Dermis blood vessel endothelial cell (primary cell): ENCODE measurements around the gene MFGE8. TPM values are rescaled to one million over a fixed set of nuclear protein-coding genes. Genes with fewer than 3 reads are reported as not detected.

Experiments
- DNase-seq: peaks from one replicate; pipeline ENCODE4 v3.0.0; 2010
- total RNA-seq: library from RNA; depleted of rRNA; stranded (reverse); fragments of >200 nt; gene quantifications from 2 replicates; pipeline ENCODE4 v1.2.3, GENCODE V29; 2014

MFGE8 gene
- total RNA-seq, 1 donor from 2014 or later, result 49.7 TPM

DNA sequence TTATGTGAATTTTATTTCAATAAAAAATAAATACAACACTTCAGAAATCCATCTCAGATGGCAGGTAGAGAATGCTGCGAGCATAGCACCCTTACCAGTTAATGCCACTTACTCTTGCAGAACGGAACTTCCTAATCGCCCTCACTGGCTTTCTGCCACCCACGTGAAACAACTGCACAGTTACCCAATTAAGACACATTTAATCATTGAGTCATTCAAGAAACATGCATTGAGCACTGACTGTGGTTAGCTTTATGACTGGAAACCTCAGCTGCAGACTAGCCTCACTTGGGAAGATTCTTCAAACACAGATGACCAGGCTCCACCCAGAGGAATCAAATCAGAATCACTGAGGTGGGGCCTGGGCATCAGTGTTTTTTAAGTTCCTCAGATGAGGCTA is 5.6 kb upstream of the MFGE8 start:
- peak; percentile 30 for DNase-seq

DNA sequence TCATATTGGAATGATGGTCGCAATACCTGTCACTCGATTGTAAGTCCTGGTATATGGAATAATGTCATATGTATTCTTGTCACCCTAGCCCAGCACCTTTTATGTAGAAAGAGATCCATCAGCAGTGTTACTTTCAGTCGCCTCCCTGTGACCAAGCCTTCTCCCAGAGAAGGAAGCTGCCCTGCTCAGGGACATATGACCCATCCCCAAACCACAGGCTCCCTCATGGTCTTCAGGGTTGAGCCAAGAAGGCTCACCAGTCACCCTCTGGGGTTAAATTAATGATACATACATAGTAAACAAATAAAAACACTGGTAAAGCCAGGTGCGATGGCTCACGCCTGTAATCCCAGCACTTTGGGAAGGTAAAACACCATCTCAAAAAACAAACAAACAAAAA is 4.6 kb upstream of the MFGE8 start:
- DNase-seq, result no peak

DNA sequence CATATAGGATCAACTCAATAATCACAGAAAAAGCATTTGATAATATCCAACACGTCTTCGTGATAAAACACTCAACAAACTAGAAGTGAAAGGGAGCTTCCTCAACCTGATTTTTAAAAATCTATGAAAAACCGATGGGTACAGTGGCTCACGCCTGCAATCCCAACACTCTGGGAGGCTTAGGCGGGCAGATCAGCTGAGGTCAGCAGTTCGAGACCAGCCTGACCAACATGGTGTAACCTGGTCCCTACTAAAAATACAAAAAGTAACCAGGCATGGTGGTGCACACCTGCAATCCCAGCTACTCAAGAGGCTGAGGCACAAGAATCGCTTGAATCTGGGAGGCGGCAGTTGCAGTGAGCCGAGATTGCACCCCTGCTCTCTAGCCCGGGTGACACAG is 2.2 kb upstream of the MFGE8 start:
- no peak for DNase-seq

DNA sequence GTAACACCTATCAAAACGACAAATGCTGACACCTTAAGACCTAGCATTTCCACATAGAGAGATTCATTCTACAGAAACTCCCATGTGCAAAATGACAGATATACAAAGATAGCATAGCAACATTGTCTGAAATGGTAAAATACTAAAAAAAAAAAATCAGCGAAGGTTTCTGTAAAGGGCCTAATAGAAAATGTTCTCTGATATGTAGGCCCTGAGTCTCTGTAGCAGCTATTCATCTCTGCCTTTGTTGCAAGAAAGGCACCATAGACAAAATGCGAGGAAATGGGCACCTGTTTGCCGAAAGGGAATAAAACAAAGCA is 631 bp upstream of the MFGE8 start:
- no peak for DNase-seq

DNA sequence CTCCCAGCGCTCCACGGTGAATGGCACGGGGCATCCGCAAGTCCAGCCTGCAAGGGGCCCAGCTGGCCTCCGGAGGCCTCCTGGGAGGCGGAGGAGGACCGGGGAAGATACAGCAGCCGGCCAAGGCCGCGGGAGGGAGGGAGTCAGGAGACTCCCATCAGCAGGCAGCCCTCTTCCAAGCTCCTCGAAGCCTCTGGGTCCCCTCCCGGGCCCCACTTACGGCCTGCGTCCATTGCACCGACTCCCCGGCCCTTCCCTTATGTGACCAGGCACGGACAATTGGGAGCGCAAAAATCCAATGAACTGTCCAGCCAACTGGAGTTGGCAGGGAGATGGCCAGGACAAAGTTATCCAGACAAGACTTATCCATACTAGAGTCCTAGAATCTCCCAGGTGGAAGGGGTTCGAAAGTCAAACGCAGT is 668 bp downstream of the MFGE8 start:
- peak; percentile 25 for DNase-seq

DNA sequence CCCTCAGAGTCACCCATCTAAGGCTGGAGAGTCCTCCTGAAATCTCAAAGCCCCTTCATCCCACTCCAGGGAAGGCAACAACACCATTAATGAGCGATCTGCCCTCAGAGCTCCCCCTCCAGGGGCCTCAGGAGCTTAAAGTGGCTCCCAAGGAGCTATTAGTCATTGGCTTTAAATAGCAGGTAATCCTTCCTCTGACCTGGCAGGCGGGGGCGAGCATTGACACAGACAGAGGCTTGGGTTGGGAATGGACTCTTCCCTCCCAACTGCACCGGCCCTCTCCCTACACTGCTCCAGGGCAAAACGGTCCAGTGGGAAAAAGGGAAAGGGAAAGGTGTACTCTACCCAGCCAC is 1.4 kb downstream of the MFGE8 start:
- DNase-seq, result no peak

DNA sequence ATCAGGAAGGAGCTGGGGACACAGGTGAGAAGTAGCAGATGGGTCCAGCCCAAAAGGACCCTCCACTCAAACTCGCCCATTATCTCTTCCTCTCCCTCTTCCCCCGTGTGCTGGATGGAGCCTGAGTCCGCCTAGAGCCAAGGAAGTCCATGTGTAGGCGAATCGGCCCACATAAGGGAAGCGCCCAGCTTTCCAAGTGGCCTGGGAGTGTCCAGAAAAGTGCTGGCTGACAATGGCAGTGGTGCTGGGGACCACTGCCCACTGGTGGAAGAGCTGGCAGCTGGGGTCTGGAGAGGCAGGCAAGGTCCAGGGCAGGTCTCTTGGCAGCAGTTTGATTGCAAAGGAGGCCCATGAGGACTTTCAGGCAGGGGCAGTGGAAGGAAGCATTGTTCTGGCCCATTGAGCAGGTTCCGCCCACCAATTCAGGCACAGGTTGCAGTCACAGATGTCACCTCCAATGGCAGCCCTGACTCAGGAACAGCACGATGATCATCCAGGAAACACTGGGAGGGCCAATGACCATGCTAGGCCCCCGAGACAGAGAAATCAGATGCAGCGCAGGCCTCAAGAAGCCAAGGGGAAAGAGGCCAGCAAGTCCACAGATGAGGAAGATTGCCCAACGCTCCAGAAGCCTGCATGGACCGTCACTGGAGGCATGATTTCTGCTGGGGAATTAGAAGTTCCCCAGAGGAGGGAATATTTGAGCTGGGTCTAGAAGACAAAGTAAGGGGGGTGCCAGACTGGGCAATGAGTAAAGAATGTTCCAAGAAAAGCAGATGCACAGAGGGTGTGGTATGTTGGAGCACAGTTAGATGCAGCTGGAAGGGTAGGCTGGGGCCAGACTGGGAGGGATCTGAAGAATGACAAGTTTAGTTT is 3.0 kb downstream of the MFGE8 start:
- no peak for DNase-seq

DNA sequence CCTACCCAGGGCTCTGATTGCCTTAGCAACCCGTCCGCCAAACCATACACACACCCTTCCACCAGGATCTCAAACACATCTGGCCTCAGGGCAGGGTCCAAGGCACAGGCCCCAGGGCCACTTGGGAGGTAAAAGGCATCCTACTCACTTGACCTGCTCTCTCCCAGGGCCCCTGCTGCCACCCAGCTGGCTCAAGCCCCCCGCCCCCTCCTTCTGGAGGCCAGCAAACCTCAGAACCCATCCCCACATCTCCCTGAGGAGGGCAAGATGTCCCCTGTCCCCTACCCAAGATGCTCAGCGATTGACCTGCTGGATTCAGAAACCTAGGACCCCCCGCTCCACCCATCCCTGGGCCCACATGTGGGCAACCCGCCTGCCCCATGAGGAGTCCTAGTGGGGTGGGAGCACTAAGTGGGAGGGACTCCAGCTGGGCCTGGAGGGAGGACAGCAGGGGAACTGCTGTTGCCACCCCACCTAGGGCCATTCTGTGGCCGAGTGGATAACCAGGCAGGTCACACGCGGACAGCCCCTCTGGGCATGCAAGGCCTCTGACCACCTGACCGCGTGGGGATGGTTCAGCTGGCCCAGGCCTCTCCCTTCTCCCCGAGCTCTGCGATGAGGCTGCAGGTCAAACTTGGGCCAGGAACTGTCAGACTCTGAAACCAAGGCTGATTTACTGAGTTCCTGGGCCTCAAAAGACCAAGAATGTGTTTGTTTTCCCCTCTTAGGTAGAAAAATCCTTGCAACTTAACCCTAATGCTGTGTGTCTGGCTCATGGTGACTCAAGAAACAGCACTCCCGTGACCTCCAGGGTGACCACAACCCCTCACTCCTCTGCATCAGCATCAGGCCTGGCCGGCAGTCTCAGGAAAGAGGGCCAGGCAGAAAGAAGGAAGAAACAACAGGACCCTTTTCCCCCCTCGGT is 4.2 kb downstream of the MFGE8 start:
- no peak for DNase-seq

DNA sequence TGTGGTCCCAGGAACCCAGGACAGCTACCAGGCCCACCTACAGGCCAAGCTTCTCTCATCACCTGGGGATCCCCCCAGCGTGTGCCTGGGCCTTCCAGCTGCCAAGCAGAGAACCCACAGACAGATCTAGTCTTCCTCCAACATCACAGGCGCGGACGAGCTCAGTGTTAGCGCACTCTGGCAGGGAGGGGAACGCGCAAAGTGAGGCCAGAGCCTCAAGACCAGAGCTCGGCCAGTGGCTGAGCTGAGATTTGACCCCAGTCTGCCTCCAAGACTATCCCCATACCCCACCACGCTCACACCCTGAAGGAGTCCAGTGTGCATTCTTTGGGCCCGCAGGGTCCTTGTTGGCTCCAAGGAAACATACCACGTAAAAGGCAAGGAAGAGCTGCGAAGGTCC is 5.1 kb downstream of the MFGE8 start:
- DNase-seq, result no peak

DNA sequence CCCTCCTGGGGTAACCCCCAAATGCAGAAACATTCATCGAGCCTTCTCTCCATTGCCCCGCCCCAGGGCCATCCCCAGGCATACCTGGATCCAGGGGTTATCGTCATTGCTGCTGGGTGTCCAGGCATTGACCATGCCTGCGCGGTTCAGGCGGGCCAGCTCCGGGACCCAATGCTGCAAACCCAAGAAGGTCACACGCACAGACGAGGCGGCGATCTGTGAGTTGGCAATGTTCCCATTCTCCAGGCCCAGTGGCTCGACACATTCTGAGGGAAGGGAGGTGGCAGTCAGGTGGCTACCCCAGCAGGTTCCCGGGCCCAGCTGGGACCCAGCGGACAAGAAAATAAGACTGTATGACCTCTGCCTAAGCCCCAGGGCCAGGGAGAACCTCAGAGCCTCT is 6.1 kb downstream of the MFGE8 start:
- no peak for DNase-seq

DNA sequence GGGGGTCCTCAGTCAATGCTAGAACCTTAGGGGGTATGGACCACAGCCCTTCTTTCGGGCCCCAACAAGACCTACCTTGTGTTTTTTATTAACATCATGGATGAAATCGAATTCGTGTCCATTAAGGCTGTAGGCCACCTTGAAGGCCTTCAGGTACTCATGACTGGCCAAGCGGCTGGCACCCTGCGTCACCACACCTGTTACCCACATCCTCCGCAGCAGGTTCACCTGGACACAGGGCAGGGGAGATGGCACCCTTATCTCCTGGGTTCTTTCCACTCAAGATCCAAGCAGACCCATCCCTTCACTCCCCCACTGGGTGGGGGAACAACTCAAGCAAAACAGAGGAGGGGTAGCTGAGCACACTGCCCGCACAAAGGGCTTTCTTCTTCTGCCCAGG is 6.6 kb downstream of the MFGE8 start:
- DNase-seq, result no peak

DNA sequence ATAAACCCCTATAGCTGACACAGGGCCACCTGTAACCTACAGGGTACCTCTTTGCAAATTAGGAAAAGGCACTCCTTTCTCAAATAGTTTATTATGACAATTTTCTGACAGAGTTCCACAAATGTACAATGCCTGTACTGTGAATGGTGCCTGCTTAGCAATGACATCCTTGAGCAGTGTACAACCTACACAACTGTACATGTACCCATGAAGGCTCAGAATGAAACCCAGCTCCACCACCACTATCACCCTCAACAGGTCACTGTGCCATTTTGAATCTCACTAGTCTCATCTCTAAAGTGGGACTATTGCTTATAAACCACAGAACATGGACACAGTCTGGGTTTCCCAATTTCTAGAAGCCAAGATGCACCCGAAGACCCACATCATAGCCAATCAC is 7.0 kb downstream of the MFGE8 start:
- no peak for DNase-seq

DNA sequence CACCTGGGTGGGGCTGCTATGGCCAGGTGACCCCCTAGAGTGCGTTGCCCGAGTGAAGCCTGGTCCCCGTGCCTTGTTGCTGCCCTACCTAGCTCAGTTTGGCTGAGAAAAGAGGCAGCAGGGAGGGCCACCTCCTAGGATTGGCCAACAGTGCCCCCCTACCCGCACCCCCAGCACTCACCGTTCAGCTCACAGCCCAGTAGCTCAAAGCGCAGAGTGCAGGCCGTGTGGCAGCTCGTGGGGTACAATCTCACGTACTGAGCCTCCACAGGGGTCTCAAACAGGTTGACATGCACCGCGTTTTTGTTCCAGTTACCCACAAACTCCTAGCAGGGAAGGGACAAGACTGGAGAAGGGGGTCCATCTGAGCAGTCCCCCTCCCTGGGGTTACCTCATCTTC is 7.6 kb downstream of the MFGE8 start:
- no peak for DNase-seq

DNA sequence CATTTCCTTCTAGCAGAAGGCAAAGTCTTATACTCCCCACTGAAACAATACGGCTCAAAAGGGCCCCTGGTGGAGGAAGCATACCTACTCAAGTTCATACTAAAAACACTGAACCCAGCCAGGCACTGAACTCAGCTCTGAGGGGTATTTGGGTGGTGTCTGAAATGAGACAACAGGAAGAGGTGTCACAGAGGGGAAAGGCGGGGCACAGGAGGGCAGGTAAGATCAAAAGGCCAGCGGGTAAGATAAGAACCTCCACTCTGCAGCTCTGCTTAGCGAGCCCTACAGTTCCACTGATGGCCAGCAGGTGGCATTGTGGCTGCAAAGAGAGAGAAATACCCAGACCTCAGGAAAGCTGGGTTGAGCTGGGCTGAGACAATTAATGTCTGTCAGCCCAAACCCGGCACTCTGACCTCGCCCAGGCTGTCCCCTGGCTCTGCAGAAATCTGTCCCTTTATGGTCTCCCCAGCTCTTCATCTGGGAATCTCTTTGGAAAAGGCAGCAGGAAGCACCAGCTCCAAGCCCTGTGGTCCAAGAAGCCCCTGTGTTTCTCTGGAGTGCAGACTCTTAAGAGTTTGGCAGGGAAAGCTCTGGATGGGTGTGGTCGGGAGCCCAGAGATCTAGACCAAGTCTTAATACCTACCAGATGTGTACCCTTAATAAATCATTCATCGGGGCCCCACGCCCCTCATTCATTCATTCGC is 8.4 kb downstream of the MFGE8 start:
- DNase-seq, result peak; percentile 85

DNA sequence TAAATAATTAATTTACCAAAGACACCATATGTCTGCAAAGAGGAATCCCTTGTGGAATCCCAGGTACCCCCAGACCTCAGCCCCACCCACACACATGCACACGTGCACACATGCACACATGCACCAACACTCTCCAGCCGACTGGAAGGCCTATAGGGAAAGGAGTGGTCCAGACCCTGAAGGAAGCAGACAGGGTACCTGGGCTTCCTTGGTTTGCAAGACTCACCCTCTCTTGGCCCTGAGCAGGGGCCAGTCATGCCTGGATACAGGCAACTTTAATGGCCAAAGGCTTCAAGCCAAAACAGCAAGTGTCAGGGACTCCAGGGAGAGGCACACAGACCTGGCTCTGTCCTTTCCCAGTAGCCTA is 8.9 kb downstream of the MFGE8 start:
- no peak for DNase-seq

DNA sequence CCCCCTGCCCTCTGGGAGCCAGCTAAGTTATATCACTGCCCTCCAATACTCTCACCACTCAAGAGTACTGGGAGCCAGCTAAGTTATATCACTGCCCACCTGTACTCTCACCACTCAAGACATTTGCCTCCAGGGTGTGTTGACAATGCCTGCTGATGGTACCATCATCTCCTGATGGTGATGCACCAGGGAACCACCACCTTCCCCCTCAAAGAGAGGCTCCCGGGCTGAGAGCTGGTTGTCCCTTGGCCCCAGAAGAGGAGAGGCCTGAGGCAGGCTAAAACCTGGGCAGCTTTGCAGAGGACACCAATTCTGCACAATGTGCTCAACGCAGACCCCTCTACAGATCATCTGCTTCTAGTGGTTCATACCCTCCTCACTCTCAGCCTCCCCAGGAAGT is 10.3 kb downstream of the MFGE8 start:
- DNase-seq, result no peak

DNA sequence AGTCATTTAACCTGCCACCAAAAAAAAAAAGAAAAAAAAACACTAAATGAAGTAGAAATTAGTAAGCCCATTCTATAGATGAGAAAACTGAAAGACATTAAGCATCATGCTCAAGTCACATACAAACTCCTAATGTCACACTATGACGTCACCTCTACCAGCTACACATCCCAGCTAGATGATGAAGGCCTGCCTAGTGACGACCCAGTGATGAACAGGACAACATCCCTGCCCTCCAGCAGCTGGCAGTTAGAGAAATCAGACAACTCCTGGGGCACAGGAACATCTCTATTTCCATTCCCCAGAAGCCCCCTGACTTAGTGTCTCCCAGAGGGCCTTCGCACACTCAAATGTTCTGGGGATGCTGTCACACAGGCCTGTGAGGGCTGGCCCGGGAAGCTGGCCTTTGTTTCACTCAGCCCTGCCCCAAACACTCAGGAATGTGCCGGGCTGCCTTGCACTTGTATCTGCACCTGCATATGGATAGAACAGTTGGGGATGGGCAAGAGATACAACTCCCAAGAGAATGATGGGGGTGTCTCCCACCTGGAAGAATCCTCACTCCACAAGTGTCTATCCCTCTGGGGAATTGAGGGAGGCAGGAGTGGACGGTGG is 10.9 kb downstream of the MFGE8 start:
- DNase-seq, result no peak

DNA sequence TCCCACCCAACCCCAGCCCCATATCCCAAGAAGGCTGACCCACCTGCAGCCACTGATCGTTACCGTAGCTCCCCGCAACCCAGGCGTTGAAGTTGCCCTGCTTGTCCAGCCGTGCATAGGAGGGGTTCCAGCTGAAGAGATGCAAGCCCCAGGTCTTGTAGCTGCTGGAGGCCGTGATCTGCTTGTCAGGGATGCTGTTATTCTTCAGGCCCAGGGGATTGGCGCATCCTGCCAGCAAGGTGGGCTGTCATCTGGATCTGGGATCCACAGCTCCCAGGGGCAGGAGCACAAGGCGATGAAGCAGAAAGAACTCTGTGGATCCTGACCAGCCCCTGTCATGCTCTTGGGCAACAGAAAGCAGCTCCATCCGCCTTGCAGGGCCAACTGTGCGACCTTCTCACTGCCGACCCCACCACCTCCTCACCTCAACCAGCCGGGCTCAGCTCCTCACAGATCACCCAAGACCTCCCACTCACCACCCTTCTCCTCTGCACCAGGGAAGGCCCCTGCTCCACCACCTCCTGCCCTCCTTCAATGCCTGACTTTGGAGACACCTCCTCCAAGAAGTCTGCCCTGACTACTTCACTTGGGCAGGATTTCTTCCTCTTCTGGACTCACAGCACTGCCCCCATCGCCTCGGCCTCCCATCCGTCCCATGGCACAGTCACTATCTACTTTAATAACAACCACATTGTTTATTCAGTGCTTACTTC is 11.5 kb downstream of the MFGE8 start:
- DNase-seq, result no peak

DNA sequence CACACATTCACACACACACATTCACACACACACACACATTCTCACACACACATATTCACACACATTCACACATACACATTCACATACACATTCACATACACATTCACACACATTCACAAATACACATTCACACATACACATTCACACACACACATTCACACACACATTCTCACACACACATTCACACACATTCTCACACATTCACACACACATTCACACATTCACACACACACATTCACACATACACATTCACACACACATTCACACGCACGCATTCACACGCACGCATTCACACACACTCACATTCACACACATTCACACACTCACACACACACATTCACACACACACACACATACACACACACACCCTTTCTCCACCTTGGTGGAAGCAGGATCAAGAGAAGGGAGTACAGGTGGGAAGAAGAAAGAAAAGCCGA is 12.2 kb downstream of the MFGE8 start:
- DNase-seq, result no peak

DNA sequence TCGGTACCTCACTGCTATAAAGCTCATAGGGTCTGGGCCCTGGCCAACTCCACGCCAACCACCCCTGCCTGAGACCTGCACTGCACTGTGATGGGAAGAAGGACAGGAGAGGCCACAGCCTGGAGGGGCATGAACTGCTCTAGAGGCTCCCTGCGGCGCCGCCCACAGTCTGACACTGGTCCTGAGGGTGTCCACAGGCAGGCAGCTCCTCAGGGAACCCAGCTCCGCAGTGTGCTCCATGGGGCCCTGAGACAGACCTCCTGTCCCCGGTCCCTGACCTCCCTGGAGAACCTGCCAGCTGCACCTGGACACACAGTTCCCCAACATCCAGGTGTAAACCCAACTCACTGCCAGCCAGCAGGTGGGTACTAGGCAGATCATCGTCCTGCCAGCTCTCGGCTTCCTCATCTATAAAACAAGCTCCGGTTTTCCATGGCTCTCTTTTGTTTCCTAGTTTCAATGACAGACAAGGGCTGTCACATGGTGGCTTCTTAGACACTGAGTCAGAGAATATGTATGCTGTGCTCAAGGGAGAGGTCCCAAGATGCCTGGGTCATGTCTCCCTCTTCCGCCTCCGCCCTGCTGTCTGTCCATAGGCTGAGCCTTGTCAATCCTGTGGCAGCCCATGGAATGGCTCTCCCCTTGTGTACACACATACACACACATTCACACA is 12.7 kb downstream of the MFGE8 start:
- no peak for DNase-seq

DNA sequence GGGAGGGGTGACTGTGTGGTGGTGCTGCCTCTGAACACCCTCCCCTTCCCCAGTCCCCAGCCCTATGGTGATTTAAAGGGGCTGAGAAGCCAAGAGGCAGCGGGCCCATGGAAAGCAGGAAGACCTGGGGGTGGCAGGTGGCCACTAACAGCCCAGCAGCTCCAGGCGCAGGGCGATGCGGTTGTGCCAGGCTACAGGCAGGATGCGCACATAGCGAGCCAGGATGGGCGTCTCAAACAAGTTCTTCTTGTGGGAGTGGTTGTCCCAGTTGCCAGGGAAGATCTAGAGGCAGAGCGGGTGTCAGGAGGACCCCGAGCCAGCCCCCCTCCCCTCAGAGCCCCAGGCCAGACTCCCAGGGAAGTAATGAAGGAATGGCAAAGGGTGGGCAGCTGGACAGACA is 13.9 kb downstream of the MFGE8 start:
- DNase-seq, result no peak

DNA sequence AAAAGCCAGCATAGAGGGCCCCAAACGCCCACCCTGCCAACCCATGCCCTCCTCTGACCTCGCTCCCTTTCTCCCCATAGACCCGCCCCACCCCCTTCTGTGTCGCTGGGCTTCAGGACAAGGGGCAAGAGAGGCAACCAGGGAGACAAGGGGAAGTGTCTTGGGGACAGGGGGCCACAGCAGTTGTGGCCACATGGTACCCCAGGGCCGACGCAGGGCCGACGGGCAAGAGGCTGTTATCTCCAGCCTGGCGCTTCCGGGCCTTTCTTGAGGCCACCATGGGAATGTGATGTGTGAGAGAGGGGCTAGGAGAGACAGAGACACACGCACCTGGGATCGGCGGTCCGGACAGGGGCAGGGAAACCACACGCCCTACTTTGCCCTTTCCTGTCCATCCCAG is 14.4 kb downstream of the MFGE8 start:
- no peak for DNase-seq
